Suprapubic skin (tissue), 4 donors: ENCODE results near the gene GRAP2.

Experiments
- CTCF ChIP-seq, 2 donors: fragments of 200-600 bp in 1 of 2; fragments of 450-650 bp in 1 of 2; sonication (generic) in 1 of 2; IDR thresholded peaks; one replicate each; pipeline ENCODE4 v1.5.1; 2016 to 2019; ENCODE audit warnings: antibody characterized with exemption in 2 of 2, mild to moderate bottlenecking in 1 of 2, moderate library complexity in 1 of 2
- POLR2A ChIP-seq, 2 donors: fragments of 450-650 bp; IDR thresholded peaks; one replicate each; pipeline ENCODE4 v1.6.1; 2017; ENCODE audit warnings: antibody characterized with exemption in 2 of 2, mild to moderate bottlenecking in 2 of 2, moderate library complexity in 2 of 2
- POLR2AphosphoS5 ChIP-seq, 3 donors: sonication (generic); formaldehyde crosslinking; IDR thresholded peaks; one replicate each; pipeline ENCODE4 v1.6.1; 2017; ENCODE audit warnings: antibody characterized with exemption in 3 of 3

- no peak for TF ChIP-seq CTCF (IDR thresholded peaks at IDR 0.05)
- no peak for TF ChIP-seq POLR2A (IDR thresholded peaks at IDR 0.05)
- TF ChIP-seq POLR2AphosphoS5 (IDR thresholded peaks at IDR 0.05) = no peak
Measured at GRCh38 chr22:39895682-39896081, 5.2 kb upstream of the GRAP2 start.
